ENCODE measurements around the gene EYS.

GRCh38 chr6:63919556-63920110 lies 1787.4 kb downstream of the EYS start:
- TF ChIP-seq CTCF (IDR thresholded peaks at IDR 0.05; ENCODE audit: low read depth, low read length, missing input control) (no peak), TAF1 (conservative IDR thresholded peaks at IDR 0.05) (no peak), SP1 (IDR thresholded peaks at IDR 0.05) (no peak), FOXA1 (IDR thresholded peaks at IDR 0.05) (no peak), MAX (IDR thresholded peaks at IDR 0.05) (no peak), ATF3 (IDR thresholded peaks at IDR 0.05) (no peak), REST (IDR thresholded peaks at IDR 0.05) (no peak), JUND (IDR thresholded peaks at IDR 0.05) (no peak), YY1 (IDR thresholded peaks at IDR 0.05) (no peak), EGR1 (IDR thresholded peaks at IDR 0.05; ENCODE audit: low read depth in 2 of 2) (no peak), GABPA (IDR thresholded peaks at IDR 0.05 in 1 of 2, conservative IDR thresholded peaks at IDR 0.05 in 1 of 2) (no peak), RXRA (IDR thresholded peaks at IDR 0.05) (no peak)
